MG63 (cell line): ENCODE data around the gene SRCIN1. TPM values are rescaled to one million over a fixed set of nuclear protein-coding genes. Genes with fewer than 3 reads are reported as not detected.
"Not testable (repeated sequence)": the region's sequence is repeated elsewhere in the genome, so short reads cannot be mapped to it uniquely, and the experiment has no call there.

Experiments
- DNase-seq: peaks from one replicate; pipeline ENCODE4 v3.0.0-alpha.2; 2020
- H3K27me3 ChIP-seq: fragments of 250-450 bp; sonication (Bioruptor Pico); 2 replicates; pipeline ENCODE4 v1.5.1; 2020; ENCODE audit warnings: mild to moderate bottlenecking, moderate library complexity
- H3K36me3 ChIP-seq: fragments of 250-450 bp; sonication (Bioruptor Pico); 2 replicates; pipeline ENCODE4 v1.5.1; 2020; ENCODE audit warnings: mild to moderate bottlenecking, moderate library complexity
- H3K4me3 ChIP-seq: fragments of 250-450 bp; sonication (Bioruptor Pico); 2 replicates; pipeline ENCODE4 v1.5.1; 2020; ENCODE audit warnings: mild to moderate bottlenecking, moderate library complexity
- H3K9me3 ChIP-seq: fragments of 250-450 bp; sonication (Bioruptor Pico); 2 replicates; pipeline ENCODE4 v1.5.1; 2020; ENCODE audit warnings: mild to moderate bottlenecking, moderate library complexity
- total RNA-seq: library from RNA; depleted of rRNA; stranded (reverse); fragments of >200 nt; shearing (Covaris generic); gene quantifications from 2 replicates; pipeline ENCODE4 v1.2.3, GENCODE V29; 2014; ENCODE audit warnings: low replicate concordance; rRNA removed

The SRCIN1 gene, protein sequence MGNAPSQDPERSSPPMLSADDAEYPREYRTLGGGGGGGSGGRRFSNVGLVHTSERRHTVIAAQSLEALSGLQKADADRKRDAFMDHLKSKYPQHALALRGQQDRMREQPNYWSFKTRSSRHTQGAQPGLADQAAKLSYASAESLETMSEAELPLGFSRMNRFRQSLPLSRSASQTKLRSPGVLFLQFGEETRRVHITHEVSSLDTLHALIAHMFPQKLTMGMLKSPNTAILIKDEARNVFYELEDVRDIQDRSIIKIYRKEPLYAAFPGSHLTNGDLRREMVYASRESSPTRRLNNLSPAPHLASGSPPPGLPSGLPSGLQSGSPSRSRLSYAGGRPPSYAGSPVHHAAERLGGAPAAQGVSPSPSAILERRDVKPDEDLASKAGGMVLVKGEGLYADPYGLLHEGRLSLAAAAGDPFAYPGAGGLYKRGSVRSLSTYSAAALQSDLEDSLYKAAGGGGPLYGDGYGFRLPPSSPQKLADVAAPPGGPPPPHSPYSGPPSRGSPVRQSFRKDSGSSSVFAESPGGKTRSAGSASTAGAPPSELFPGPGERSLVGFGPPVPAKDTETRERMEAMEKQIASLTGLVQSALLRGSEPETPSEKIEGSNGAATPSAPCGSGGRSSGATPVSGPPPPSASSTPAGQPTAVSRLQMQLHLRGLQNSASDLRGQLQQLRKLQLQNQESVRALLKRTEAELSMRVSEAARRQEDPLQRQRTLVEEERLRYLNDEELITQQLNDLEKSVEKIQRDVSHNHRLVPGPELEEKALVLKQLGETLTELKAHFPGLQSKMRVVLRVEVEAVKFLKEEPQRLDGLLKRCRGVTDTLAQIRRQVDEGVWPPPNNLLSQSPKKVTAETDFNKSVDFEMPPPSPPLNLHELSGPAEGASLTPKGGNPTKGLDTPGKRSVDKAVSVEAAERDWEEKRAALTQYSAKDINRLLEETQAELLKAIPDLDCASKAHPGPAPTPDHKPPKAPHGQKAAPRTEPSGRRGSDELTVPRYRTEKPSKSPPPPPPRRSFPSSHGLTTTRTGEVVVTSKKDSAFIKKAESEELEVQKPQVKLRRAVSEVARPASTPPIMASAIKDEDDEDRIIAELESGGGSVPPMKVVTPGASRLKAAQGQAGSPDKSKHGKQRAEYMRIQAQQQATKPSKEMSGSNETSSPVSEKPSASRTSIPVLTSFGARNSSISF
- total RNA-seq, result 0.05 and 0.07 TPM in 2 replicates

DNA sequence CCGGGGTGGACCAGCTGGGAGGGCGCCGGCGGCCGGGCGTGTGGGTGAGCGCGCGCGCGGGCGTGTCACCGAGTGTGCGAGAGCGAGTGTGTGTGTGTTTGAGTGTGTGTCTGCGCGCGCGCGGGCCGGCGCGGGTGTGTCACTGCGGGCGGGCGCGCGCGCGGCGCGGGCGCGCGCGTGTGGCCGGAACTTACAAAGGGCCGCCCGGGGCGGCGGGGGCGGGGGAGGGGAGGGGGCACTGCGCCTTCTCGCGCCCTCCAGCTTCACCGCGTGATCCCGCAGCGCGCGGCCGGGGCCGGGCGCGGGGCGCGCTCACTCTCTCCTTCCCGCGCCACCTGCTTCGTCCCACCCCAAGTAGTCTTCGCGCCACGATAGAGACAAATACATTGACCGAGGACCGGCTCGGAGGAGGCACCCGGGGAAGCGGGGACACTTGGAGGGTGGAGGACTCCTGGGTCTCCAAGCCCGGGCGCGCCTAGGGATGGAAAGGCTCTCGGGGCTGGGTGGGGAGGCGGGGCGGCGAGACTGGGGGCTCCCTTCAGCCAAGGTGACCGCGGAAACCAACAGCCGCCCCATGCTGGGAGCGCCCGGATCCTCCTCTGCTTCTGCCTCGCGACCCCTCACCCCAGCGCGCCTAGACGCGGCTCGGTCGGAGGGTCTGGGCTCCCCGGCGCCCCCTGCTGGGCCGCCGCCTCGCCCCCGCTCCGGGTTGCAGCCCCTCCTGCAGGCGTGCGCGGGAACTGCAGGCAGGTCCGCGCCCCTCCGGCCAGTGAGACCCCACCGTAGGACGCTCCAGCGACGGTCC, at the start of gene SRCIN1:
SRCIN1 (minus strand) TSS at position 112 of the 805 bp plus-strand sequence. CDS start 247 bp downstream, outside the sequence.
- Histone ChIP-seq H3K4me3 (peak within 1 kb of the TSS; percentile 59), H3K27me3 (peaks cover 4% of the 10 kb centered on the region; the same call in 1 of the 2 replicates), H3K9me3 (no peaks in the 10 kb centered on the region), H3K36me3 (no peaks in the 10 kb centered on the region)
- DNase-seq, result peak; percentile 76

DNA sequence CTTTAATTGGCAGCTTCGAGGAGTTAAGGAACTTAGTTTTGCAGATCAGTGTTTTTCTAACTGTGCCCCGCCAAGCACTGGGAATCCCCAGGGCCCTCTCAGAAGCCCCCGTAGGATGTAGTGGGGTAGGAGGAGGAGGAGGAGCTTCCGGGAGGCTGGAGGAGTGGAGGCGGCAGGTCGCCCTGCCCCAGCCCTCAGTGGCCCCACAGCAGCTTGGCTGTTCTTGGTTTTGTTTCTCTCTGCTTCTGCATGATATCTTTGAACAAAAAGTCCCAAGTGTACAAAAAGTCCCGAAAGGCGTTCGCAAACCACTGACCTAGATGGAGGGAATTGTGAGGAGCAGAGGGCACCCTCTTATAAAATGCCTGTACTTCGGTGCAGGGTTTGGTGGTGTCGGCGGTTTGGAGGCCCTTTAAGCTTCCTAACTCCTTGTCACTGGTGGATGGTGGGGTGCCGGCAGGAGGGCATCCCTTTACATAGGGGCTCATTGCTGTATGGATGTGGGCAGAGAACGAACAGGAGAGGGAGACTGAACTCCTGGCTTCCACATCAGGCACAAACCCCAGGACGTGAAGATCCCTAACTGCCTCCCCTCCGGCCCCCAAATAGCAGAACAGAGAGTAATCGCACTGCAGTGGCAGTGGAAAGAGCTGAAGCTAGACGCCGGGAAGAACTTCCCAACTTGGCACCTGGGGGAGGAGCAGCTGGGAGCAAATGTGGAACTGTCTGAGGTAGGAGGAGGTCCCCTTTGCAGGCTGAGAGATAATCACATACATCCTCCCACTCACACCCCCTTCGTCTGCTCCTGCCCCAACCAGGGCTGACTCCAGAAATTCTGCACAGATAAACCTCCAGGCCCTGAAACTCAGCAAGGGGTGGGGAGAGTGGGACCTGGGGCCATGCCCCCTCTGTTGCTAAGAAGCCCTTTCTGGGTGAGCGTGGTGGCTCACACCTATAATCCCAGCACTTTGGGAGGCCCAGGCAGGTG, 49.0 kb upstream of the SRCIN1 start:
- no peaks in the 10 kb centered on the region for H3K36me3 ChIP-seq
- no peak for DNase-seq
- no peaks in the 10 kb centered on the region for H3K9me3 ChIP-seq
- no peak overlapping the region for H3K4me3 ChIP-seq
- no peaks in the 10 kb centered on the region for H3K27me3 ChIP-seq

DNA sequence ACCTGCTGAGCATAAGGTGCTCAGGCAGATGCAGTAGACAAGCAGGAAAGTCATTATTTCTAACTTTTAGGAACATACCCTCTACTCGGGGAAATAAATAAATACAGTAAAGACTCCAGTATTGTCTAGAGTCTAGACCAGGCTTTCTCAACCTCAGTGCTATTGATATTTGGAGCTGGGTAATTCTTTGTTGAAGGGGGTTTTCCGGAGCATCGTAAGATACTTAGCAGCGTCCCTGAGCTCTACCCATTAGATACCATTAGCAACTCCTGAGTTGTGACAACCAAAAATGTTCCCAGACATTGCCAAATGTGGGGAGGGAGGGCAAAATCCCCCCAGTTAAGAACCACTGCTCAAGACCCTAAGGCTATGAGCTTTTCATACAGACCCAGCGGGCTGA, 47.9 kb upstream of the SRCIN1 start:
- Histone ChIP-seq H3K4me3 (no peak overlapping the region), H3K27me3 (no peaks in the 10 kb centered on the region)

DNA sequence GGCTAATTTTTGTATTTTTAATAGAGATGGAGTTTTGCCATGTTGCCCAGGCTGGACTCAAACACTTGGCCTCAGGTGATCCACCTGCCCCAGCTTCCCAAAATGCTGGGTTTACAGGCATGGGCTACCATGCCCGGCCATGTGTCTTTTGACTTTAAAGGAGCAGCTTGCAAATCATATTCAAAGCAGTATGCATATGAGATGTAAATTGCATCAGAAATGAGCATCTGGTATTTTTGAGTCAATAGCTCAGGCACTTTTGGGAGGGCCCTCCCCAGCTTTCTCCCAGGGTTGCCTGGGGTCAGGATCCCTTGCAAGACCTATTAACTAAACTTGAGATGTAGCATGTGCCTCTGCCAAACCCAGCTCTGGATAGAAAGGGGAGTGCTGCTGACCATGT, 47.5 kb upstream of the SRCIN1 start:
- H3K4me3 ChIP-seq, result no peak overlapping the region
- DNase-seq, result no peak
- H3K9me3 ChIP-seq, result no peaks in the 10 kb centered on the region
- H3K36me3 ChIP-seq, result no peaks in the 10 kb centered on the region
- no peaks in the 10 kb centered on the region for H3K27me3 ChIP-seq

More for the DNA sequence above, 47.9 kb upstream of the SRCIN1 start:
- no peaks in the 10 kb centered on the region for H3K36me3 ChIP-seq
- no peak for DNase-seq
- no peaks in the 10 kb centered on the region for H3K9me3 ChIP-seq

DNA sequence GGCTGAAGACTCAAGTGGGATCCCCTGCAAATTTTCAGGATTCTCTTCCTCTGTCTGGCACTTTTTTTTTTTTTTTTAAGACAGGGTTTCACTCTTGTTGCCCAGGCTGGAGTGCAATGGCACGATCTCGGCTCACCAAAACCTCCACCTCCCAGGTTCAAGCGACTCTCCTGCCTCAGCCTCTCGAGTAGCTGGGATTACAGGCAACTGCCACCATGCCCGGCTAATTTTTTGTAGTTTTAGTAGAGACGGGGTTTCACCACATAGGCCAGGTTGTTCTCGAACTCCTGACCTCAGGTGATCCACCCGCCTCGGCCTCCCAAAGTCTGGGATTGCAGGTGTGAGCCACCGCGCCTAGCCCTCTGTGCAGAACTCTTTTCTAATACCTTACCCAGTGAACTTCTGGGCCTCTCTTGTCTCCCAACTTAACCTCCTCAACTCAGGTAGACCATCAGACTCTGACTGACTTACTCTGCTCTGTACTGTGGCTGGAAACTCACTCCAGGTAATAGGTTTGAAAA, 45.0 kb upstream of the SRCIN1 start:
- H3K27me3 ChIP-seq, result peaks cover 13% of the 10 kb centered on the region
- H3K36me3 ChIP-seq, H3K9me3 ChIP-seq, DNase-seq, H3K4me3 ChIP-seq: not testable (repeated sequence)

DNA sequence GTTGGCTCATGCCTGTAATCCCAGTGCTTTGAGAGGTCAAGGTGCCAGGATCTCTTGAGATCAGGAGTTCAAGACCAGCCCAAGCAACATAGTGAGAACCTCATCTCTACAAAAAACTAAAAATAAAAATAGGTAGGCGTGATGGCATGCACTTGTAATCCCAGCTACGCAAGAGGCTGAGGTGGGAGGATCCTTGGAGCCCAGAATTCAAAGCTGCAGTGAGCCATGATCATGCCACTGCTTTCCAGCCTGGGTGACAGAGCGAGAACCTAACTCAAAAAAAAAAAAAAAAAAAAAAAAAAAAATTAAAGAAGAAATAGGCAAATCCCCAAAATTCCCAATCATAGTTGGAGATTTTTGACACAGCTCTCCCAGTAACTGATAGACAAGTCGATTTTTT, 32.2 kb upstream of the SRCIN1 start:
- H3K36me3 ChIP-seq, result no peaks in the 10 kb centered on the region
- H3K27me3 ChIP-seq, result peaks cover 9% of the 10 kb centered on the region
- DNase-seq, result no peak
- no peak overlapping the region for H3K4me3 ChIP-seq
- 0 out of 2 replicates have a peak, but pooled peaks cover 1% of the 10 kb centered on the region for H3K9me3 ChIP-seq

DNA sequence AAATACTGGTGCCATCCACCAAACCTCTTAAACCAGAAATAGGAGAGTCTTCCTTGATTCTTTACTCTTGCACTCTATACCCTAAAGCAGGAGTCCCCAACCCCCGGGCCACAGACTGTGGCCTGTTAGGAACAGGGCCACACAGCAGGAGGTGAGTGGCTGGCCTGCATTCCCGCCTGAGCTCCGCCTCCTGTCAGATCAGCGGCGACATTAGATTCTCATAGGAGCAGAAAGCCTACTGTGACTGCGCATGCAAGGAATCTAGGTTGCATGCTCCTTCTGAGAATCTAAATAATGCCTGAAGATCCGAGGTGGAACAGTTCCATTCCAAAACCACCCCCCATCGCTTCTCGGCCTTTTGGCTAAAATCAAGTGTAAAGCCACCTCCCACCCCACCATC, 30.3 kb upstream of the SRCIN1 start:
- Histone ChIP-seq H3K4me3 (no peak overlapping the region), H3K9me3 (0 out of 2 replicates have a peak, but pooled peaks cover 1% of the 10 kb centered on the region), H3K36me3 (no peaks in the 10 kb centered on the region), H3K27me3 (peaks cover 2% of the 10 kb centered on the region; the same call in 1 of the 2 replicates)
- no peak for DNase-seq

DNA sequence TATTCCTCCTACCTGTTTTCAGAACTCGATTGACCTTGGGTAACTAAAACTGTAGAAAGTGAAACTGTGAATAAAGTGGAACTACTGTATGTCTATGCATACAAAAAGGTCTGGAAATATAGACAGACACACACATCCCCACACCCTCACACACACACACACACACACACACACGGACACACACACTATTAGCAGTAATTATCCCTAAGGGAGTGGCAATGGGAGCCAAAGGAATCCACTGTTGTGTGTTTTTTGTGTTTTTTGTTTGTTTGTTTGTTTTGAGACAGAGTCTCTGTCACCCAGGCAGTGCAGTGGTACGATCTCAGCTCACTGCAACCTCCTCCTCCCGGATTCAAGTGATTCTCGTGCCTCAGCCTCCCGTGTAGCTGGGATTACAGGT, 26.6 kb upstream of the SRCIN1 start:
- H3K4me3 ChIP-seq, result no peak overlapping the region
- no peaks in the 10 kb centered on the region for H3K27me3 ChIP-seq
- H3K36me3 ChIP-seq, result no peaks in the 10 kb centered on the region
- no peaks in the 10 kb centered on the region for H3K9me3 ChIP-seq
- DNase-seq, result no peak

DNA sequence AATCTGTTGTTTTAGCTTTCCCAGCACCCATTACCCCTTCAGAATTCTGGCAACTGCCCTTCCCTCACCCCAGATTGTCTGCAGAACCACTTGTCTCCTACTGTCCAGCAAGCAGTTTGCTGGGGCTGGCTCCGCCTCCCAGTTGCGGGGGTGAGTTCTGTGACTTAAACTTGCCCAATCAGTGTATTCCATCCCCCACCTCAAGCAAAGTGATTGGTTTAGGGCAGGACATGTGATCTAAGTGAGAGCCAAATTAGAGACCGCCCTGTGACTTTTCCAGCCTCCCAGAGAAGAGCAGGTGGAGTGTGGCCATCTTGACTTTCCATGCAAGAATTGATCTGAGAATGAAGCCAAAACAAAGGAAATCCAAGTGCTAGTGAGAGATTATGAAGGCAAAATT, 22.7 kb upstream of the SRCIN1 start:
- Histone ChIP-seq H3K36me3 (no peaks in the 10 kb centered on the region), H3K9me3 (no peaks in the 10 kb centered on the region), H3K27me3 (peaks cover 16% of the 10 kb centered on the region), H3K4me3 (no peak overlapping the region)
- peak; percentile 45 for DNase-seq

DNA sequence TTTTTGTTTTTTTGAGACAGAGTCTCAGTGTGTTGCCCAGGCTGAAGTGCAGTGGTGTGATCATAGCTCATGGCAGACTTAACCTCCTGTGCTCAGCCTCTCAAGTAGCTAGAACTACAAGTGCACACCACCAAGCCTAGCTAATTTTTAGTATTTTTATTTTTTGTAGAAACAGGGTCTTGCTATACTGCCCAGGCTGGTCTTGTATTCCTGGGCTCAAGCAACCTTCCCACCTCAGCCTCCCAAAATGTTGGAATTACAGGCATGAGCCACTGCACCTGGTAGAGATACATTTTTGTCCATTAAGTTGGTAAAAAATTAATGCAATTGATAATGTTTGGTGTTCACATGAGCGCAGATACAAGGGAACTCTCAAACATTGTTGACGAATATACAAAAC, 22.2 kb upstream of the SRCIN1 start:
- H3K9me3 ChIP-seq, result no peaks in the 10 kb centered on the region
- H3K27me3 ChIP-seq, result peaks cover 21% of the 10 kb centered on the region
- H3K4me3 ChIP-seq, result no peak overlapping the region
- H3K36me3 ChIP-seq, result no peaks in the 10 kb centered on the region
- no peak for DNase-seq

DNA sequence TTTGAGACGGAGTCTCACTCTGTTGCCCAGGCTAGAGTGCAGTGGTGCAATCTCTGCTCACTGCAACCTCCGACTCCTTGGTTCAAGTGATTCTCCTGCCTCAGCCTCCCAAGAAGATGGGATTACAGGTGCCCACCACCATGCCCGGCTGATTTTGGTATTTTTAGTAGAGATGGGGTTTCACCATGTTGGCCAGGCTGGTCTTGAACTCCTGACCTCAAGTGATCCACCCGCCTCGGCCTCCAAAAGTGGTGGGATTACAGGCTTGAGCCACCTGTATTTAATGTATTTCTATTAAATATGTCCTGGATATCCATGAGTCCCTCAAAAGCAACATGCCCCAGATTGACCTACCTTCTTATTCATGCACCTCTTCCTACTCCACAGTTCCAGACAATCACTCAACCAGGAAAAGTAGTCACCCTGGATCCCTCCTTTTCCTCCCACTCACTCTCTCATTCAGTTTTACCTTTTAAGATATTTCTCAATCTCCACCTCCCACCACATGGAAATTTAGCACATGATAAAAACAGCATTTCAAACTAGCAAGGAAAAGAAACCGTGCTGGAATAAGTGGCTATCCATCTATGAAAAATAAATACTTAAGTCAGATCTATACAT, 21.0 kb upstream of the SRCIN1 start:
- peaks cover 30% of the 10 kb centered on the region for H3K27me3 ChIP-seq
- not testable (repeated sequence) for H3K9me3 ChIP-seq, H3K4me3 ChIP-seq, H3K36me3 ChIP-seq, DNase-seq

DNA sequence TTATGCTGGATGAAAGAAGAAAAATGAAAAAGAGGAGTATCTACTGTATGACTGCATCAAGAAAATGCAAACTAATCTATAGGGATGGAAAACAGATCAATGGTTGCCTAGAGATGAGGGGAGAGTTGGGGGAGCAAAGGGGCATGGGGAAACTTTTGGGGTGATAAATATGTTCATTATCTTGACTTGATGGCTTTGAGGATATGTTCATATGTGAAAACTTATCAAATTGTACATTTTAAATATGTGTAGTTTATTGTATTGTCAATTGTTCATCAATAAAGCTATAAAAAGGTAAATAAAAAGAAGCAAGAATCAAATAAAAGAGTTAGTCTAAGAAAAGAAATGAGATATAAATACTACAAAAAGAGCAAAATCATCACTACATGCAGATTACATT, 19.7 kb upstream of the SRCIN1 start:
- no peaks in the 10 kb centered on the region for H3K36me3 ChIP-seq
- DNase-seq, result no peak
- H3K4me3 ChIP-seq, result no peak overlapping the region
- no peaks in the 10 kb centered on the region for H3K9me3 ChIP-seq
- H3K27me3 ChIP-seq, result peaks cover 33% of the 10 kb centered on the region

DNA sequence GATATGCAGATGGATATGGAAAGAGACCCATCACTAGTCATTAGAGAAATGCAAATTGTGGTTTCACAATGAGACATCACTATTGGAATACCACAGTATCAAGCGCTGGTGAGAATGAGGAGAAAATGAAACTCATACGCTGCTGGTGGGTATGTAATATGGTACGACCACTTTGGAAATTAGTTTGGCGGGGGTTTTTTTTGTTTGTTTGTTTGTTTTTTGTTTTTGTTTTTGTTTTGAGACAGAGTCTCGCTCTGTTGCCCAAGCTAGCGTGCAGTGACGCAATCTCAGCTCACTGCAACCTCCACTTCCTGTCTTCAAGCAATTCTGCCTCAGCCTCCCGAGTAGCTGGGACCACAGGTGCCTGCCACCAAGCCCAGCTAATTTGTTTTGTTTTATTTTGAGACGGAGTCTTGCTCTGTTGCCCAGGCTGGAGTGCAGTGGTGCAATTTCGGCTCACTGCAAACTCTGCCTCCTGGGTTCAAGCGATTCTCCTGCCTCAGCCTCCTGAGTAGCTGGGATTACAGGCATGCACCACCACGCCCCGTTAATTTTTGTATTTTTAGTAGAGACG, 19.1 kb upstream of the SRCIN1 start:
- H3K9me3 ChIP-seq, H3K4me3 ChIP-seq, H3K36me3 ChIP-seq, DNase-seq: not testable (repeated sequence)
- peaks cover 33% of the 10 kb centered on the region for H3K27me3 ChIP-seq

DNA sequence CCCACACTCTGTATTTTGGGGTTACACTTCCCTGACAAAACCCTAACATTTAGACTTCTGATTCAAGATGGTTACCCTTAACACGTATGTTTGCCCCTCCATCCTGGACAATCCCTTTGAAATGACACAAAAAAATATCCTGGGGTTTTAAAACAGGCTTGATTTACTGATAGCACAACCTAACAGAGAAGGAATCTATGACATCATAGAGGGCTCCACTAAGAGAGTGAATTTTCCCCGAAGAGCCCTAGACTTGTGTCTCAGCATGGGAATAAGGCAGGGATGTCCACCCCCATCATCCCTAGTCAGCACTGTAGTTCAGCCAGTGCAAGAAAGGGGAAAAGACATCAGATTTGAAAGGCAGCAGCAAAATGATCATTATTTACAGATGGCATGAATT, 15.8 kb upstream of the SRCIN1 start:
- no peak for DNase-seq
- H3K27me3 ChIP-seq, result peaks cover 33% of the 10 kb centered on the region
- no peaks in the 10 kb centered on the region for H3K9me3 ChIP-seq
- H3K36me3 ChIP-seq, result no peaks in the 10 kb centered on the region
- no peak overlapping the region for H3K4me3 ChIP-seq
